Measurements from ENCODE around the gene CELF5. TPM values are rescaled to one million over a fixed set of nuclear protein-coding genes. Genes with fewer than 3 reads are reported as not detected.
"Not testable (repeated sequence)": the region's sequence is repeated elsewhere in the genome, so short reads cannot be mapped to it uniquely, and the experiment has no call there.

CELF5 gene
- total RNA-seq, 2 donors from 2014 or later = 0.08 TPM; not detected in 1

DNA sequence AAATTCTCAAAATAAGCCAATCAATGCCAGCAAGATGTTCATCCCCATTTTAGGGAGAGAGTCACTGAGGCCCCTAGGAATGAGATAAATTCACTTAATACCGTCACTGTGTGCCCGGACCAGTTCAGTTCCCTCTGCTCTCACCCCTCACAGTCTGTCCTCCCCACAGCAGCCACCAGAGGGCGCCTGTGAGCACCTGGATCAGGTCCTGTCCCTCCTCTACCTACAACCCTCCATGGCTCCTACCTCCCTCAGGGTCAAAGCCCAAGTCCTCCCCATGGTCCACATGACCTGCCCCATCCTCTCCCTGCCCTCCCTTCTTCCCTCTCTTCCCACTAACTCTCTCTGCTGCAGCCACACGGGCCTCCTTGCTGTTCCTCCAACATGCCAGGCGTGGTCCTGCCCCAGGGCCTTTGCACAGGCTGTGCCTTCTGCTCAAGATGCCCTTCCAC lies 100.0 kb downstream of the CELF5 start:
- H3K36me3 ChIP-seq = no peaks in the 10 kb centered on the region
- TF ChIP-seq, protein P1, sequence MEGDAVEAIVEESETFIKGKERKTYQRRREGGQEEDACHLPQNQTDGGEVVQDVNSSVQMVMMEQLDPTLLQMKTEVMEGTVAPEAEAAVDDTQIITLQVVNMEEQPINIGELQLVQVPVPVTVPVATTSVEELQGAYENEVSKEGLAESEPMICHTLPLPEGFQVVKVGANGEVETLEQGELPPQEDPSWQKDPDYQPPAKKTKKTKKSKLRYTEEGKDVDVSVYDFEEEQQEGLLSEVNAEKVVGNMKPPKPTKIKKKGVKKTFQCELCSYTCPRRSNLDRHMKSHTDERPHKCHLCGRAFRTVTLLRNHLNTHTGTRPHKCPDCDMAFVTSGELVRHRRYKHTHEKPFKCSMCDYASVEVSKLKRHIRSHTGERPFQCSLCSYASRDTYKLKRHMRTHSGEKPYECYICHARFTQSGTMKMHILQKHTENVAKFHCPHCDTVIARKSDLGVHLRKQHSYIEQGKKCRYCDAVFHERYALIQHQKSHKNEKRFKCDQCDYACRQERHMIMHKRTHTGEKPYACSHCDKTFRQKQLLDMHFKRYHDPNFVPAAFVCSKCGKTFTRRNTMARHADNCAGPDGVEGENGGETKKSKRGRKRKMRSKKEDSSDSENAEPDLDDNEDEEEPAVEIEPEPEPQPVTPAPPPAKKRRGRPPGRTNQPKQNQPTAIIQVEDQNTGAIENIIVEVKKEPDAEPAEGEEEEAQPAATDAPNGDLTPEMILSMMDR (IDR thresholded peaks at IDR 0.05) = peak; percentile 42 to 75
- no peak overlapping the region for H3K4me3 ChIP-seq
- no peak overlapping the region for H3K27ac ChIP-seq
- no peaks in the 10 kb centered on the region for H3K4me1 ChIP-seq
- DNase-seq (ENCODE audit: low spot score) = no peak
- no peaks in the 10 kb centered on the region for H3K27me3 ChIP-seq
- no peaks in the 10 kb centered on the region for H3K9me3 ChIP-seq

DNA sequence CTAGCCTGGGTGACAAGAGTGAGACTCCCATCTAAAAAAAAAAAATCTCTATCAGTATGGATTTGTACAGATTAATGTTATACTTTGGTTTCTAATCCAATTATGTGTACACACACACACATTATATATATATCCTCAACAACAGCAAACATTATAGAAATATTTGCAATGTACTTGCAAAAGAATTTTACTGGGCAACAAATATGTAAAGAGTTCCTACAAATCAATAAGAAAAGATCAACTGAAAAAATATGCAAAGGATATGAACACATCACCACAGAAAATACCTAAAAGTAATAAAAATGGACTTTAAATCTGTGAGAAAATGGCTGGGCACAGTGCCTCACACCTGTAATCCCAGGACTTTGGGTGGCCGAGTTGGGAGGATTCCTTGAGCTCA lies 101.0 kb downstream of the CELF5 start:
- no peaks in the 10 kb centered on the region for H3K36me3 ChIP-seq
- TF ChIP-seq, protein P1 (IDR thresholded peaks at IDR 0.05) = no peak
- peaks cover 0 to under 1% of the 10 kb centered on the region in 2 donors for H3K4me1 ChIP-seq
- H3K27me3 ChIP-seq = no peaks in the 10 kb centered on the region
- DNase-seq (ENCODE audit: low spot score) = no peak
- no peaks in the 10 kb centered on the region for H3K9me3 ChIP-seq
- H3K27ac ChIP-seq = no peak overlapping the region
- no peak overlapping the region for H3K4me3 ChIP-seq

DNA sequence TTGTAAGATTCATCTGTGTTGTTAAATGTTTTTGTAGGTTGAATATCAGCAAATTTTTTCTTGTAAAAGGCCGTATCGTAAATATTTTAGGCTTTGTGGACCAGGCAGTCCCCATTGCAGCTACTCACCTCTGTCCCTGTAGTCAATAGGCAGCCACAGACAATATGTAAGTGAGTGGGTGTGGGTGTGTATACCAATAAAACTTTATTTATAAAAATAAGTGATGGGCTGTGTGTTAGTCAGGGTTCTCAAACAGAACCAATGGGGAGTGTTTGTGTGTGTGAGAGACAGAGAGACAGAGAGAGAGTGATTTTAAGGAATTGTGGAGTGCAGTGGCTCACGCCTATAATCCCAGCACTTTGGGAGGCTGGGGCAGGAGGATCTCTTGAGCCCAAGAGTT lies 104.3 kb downstream of the CELF5 start:
- DNase-seq (ENCODE audit: low spot score) = no peak
- TF ChIP-seq, protein P1 (IDR thresholded peaks at IDR 0.05) = no peak

DNA sequence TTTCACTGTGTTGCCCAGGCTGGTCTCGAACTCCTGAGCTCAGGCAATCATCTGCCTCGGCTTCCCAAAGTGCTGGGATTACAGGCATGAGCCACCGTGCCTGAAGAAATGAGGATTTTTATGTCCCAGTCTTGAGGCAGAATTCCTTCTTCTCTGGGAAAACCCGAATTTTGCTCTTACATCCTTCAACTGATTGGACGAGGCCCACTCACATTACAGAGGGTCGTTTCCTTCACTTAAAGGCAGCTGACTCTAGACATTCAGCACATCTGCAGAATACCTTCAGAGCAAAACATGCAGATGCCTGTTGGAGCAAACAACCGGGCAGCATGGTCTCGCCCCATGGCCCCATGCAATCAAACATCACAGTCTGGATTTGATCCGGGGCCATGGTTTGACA lies 105.6 kb downstream of the CELF5 start:
- no peak for DNase-seq (ENCODE audit: low spot score)
- H3K27me3 ChIP-seq = no peaks in the 10 kb centered on the region
- no peaks in the 10 kb centered on the region for H3K36me3 ChIP-seq
- H3K9me3 ChIP-seq = no peaks in the 10 kb centered on the region
- H3K4me1 ChIP-seq = peaks cover 0 to 9% of the 10 kb centered on the region in 2 donors
- TF ChIP-seq, protein P1 (IDR thresholded peaks at IDR 0.05) = no peak
- no peak overlapping the region for H3K27ac ChIP-seq
- no peak overlapping the region for H3K4me3 ChIP-seq

More for the DNA sequence above, 104.3 kb downstream of the CELF5 start:
- Histone ChIP-seq H3K4me3 (no peak overlapping the region), H3K27ac (no peak overlapping the region), H3K9me3 (no peaks in the 10 kb centered on the region), H3K36me3 (no peaks in the 10 kb centered on the region), H3K4me1 (peaks cover 0 to 5% of the 10 kb centered on the region in 2 donors), H3K27me3 (no peaks in the 10 kb centered on the region)

DNA sequence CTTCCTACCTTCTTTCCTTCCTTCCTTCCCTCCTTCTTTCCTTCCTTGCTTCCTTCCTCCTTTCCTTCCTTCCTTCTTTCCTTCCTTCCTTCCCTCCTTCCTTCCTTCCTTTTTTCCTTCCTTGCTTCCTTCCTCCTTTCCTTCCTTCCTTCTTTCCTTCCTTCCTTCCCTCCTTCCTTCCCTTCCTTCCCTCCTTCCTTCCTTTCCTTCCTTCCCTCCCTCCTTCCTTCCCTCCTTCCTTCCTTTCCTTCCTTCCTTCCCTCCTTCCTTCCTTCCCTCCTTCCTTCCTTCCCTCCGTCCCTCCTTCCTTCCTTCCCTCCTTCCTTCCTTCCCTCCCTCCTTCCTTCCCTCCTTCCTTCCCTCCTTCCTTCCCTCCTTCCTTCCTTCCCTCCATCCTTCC lies 107.8 kb downstream of the CELF5 start:
- not testable (repeated sequence) for H3K27ac ChIP-seq; H3K27me3 ChIP-seq; H3K9me3 ChIP-seq; H3K36me3 ChIP-seq; DNase-seq (ENCODE audit: low spot score); H3K4me3 ChIP-seq
- peaks cover 0 to 31% of the 10 kb centered on the region in 2 donors for H3K4me1 ChIP-seq

DNA sequence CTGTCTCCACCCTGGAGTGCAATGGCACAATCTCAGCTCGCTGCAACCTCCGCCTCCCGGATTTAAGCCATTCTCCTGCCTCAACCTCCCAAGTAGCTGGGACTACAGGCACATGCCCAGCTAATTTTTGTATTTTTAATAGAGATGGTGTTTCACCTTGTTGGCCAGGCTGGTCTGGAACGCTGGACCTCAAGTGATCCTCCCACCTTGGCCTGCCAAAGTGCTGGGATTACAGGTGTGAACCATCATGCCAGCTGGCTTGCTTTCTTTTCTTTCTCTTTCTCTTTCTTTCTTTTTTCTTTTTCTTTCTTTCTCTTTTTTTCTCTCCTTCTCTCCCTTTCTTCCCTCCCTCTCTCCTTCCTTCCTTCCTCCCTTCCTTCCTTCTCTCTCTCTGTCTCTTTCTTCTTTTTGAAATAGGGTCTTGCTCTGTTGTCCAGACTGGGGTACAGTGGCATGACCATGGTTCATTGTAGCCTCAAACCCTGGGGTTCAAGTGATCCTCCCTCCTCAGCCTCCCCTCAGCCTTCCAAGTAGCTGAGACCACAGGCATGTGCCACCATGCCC lies 108.6 kb downstream of the CELF5 start:
- no peak for DNase-seq (ENCODE audit: low spot score)
- H3K9me3 ChIP-seq = no peaks in the 10 kb centered on the region
- H3K27ac ChIP-seq = peak overlapping the region in 1 of 2 donors; percentile 32
- TF ChIP-seq, protein P1 (IDR thresholded peaks at IDR 0.05) = no peak
- no peak overlapping the region for H3K4me3 ChIP-seq
- peaks cover 0 to 39% of the 10 kb centered on the region in 2 donors for H3K4me1 ChIP-seq
- H3K27me3 ChIP-seq = no peaks in the 10 kb centered on the region
- H3K36me3 ChIP-seq = no peaks in the 10 kb centered on the region

Data from right atrium auricular region (tissue), 2 donors.